CD4-positive, alpha-beta T cell treated with Interleukin-21 for 1 hour (primary cell): ENCODE measurements around the gene ST3GAL6.
A peak's percentile ranks its signal among the peaks of the same experiment; 100 is the strongest.

ENCODE experiments used
- DNase-seq: peaks from one replicate; pipeline ENCODE4 v3.0.0-alpha.2; 2020

Gene ST3GAL6

GRCh38 chr3:98763076-98763475 lies at the start of gene ST3GAL6:
Gene ST3GAL6, plus strand, starts transcription at chr3:98763340. Its CDS starts 5,101 bp downstream, at chr3:98768441.
- DNase-seq, result peak; percentile 10

DNA sequence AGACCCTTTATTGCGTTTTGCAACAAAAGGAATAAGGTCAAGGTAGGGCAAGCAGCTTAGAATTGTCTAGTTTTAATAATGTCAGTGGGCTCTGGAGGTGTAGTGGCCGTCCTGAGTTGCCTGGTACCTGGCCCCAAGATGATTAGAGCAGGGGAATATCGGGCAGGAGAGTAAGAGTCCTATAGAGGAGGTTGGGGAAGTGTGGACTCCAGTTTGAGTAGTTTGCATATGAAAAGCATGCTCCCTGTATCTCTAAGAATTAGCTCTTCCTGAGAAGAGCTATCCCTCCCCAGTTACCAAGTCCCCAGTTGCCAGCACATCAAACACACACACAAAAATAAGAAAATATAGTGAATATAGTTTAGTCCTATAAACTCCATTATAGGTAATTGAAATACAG lies 49.2 kb upstream of the ST3GAL6 start:
- DNase-seq, result no peak

GRCh38 chr3:98717584-98717983 lies 45.6 kb upstream of the ST3GAL6 start:
- no peak for DNase-seq

- no peak for DNase-seq
Observed at GRCh38 chr3:98718730-98719129, 44.4 kb upstream of the ST3GAL6 start.

DNA sequence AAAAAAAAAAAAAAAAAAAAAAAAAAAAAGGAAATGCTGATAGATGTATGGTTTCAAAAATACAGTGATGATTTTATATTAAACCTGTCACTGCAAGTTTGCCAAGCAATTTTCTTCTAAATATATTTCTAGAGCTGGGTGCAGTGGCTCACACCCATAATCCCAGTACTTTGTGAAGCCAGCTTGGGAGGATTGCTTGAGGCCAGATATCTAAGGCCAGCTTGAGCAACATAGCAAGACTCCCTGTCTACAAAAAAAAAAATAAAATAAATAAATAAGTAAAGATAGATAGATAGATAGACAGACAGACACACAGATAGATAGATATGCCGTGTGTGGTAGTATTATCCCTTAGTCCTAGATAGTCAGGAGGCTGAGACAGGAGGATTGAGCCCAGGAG lies 41.4 kb upstream of the ST3GAL6 start:
- no peak for DNase-seq

- no peak for DNase-seq
Observed at GRCh38 chr3:98722389-98722788, 40.8 kb upstream of the ST3GAL6 start.

GRCh38 chr3:98725352-98725751 lies 37.8 kb upstream of the ST3GAL6 start:
- no peak for DNase-seq

DNA sequence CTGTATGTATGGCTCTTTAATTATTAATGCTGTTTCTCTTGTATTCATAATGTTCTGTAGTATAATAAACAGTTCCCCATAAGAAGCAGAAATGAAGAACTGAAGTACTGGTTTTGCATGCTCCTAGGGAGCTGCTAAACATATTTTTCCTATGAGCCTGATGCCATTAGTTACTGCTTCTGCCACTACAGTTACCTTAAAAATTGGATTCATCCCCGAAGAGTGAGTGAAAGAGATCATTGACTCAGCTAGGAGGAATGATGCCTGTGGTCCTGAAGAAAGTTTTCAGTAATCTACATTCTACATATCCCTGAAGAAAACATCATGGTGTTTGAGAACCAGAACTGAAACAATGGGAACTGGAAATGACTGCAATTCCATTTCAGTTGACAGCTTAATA lies 37.1 kb upstream of the ST3GAL6 start:
- no peak for DNase-seq

DNA sequence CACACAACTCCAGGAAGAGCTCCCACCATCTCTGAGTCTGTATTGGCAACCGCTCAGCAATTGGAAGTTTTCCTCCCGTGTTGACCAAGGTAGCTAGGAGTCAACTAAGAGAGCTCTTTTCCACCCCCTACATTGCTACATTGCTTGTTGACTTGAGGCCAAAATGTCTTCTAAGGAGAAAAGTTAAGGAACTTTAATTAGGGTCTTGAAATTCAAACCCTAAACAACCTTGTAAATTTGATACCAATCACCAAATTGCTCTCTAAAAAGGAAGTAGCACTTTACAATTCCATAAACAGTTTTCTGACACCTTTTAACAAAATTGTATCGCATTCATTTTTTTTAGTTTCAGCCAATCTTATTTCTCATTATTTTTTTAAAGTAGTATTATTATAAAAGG lies 35.5 kb upstream of the ST3GAL6 start:
- no peak for DNase-seq

- DNase-seq, result no peak
Observed at GRCh38 chr3:98728672-98729071, 34.5 kb upstream of the ST3GAL6 start.

- DNase-seq, result no peak
Observed at GRCh38 chr3:98730338-98730737, 32.8 kb upstream of the ST3GAL6 start.

DNA sequence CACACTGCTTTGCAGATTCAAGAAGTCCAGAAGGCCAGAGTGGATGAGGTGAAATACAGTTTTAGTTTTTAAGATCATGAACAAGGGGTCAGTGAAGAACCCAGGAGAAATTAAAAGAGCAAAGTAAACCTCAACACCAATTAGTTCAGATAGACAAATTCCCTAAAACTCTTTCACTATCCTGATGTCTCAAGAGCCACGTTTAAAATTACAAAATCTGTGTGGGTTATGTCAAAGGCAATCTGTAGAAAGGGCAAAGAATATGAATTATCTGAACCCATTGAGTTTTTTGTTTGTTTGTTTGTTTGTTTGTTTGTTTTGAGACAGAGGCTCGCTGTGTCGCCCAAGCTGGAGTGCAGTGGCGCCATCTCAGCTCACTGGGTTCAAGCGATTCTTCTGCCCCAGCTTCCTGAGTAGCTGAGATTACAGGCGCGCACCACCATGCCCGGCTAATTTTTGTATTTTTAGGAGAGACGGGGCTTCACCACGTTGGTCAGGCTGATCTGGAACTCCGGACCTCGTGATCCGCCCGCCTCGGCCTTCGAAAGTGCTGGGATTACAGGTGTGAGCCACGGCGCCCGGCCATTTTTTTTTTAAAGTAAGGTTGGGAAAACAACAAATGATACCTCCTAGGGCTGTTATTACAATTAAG lies 32.1 kb upstream of the ST3GAL6 start:
- DNase-seq, result no peak

DNA sequence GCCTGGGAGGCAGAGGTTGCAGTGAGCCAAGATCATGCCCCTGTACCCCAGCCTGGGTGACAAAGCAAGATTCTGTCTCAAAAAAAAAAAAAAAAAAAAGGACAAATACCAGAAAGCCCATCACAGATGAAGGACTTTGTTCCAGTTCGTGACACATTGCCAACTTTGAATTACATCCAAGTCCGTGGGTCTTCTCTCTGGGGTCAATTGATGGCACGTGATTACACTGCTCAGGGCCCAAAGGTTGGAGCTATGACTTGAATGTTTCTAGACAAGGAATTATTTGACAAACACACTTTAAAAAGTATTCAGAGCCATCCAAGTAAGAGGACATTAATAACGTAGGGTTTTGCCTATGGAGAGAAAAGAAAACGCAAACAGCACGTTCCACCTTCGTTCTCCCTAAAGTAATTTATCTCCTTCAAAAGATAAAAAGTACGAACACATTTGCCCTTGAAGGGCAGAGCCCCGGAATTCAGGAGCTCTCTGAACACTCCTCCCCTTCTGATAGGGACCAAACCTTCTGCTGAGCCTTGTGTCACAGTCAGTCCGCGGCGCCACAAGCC lies 31.3 kb upstream of the ST3GAL6 start:
- DNase-seq, result no peak

GRCh38 chr3:98732286-98733052 lies 30.7 kb upstream of the ST3GAL6 start:
- DNase-seq, result no peak

DNA sequence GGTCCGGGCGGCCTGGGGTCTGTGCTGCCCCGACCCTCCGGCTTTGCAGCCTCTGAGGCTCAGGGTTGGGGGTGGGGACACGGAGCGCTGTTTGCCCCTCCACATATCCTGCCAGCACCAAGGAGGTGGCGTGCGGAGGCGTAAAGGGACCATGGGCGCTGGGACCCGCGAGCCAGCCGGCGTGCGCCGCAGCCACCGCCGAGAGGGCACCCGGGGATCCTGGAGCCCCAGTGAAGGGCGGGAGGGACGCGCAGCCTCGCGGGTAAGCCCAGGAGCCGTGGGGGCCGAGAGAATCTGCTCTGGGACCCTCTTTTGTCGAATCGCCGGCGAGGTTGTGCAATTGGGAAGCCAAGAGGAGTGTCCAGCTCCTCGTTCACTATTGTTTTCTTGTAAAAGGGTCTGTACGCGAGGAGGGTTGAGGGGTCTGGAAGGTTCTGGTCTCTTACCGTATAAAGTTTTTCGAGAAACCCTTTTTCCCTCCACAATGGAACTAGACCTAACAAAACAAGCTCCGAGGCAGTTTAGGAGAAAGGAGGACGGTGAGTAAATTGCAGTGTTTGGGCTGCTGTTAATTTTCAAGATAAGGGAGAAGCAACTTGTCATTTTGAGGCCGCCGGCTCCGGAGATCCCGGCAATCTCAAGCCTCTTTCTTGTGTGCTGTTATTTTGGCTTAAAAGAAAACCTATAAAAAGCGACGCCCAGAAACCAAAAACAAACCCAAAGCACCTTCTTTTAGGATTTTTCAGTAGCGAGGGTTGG lies 29.9 kb upstream of the ST3GAL6 start:
- DNase-seq, result no peak

- no peak for DNase-seq
Observed at GRCh38 chr3:98733812-98734281, 29.3 kb upstream of the ST3GAL6 start.

DNA sequence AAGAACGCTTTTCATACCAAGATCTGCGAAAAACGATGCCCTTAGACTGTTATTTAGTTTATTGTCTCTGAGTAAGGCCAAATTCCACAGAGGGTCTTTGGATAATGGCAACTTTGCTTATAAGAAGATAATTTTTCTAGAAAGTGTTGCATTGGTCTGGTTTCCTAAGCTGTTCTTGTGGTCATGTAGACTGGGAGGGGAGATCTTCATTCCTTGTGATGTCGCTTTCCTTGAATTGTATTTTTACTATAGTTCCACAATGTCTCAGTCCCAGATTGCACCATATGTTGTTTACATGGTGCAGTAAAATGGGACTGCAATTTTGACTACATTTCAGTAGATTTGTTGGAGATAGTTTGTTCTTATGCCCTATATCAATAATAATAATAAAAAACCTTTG lies 28.8 kb upstream of the ST3GAL6 start:
- no peak for DNase-seq

GRCh38 chr3:98734735-98735134 lies 28.4 kb upstream of the ST3GAL6 start:
- DNase-seq, result no peak

- no peak for DNase-seq
Observed at GRCh38 chr3:98735296-98735695, 27.8 kb upstream of the ST3GAL6 start.

GRCh38 chr3:98735761-98736269 lies 27.3 kb upstream of the ST3GAL6 start:
- DNase-seq, result no peak

DNA sequence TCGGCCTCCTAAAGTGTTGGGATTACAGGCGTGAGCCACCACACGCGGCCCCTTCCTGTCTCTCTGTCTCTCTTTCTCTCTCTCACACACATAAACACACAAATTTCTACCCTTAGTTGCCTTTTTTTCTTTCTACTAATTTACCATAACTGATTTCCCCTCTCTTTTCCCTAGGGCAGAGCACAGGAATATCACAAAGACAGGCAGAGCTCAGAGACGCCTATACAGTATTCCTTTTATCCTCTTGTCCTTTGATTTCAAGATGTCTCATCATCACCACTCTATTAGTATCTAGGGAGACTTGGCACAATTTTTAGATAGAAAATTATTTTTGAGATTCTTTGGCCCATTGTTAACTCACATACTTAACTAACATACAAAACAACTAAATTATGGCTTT lies 25.8 kb upstream of the ST3GAL6 start:
- no peak for DNase-seq

DNA sequence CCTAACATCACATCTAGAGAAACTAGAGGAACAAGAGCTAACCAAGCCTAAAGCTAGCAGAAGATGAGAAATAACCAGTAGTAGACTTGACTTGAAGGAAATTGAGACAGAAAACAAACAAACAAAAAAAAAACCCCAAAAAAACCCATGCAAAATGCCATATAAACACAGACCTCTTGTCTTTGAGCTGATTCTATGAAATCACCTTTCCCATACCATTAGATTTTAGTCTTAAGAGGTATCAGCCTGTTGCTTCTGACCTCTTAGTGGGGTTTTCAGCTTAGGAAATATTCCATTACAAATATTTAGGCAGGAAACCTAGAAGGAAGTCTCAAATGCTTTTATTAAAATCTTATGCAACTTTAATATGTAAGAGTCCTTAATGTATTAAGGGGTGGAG lies 23.9 kb upstream of the ST3GAL6 start:
- no peak for DNase-seq

GRCh38 chr3:98740324-98740723 lies 22.8 kb upstream of the ST3GAL6 start:
- DNase-seq, result no peak
